Osteocyte (in vitro differentiated cells): ENCODE data around the gene SPSB1. TPM values are rescaled to one million over a fixed set of nuclear protein-coding genes. Genes with fewer than 3 reads are reported as not detected.
"Not testable (repeated sequence)": the region's sequence is repeated elsewhere in the genome, so short reads cannot be mapped to it uniquely, and the experiment has no call there.

Experiments used
- DNase-seq: peaks from one replicate; pipeline ENCODE4 v3.0.0; 2021; ENCODE audit warnings: mixed read lengths; ENCODE audit not compliant: unreplicated experiment; ENCODE audit errors: extremely low spot score
- H3K27ac Mint-ChIP-seq: one replicate; pipeline ENCODE4 v1.8.0; 2021; ENCODE audit warnings: mild to moderate bottlenecking, mixed read lengths; ENCODE audit not compliant: unreplicated experiment
- H3K27me3 Mint-ChIP-seq: one replicate; pipeline ENCODE4 v1.8.0; 2021; ENCODE audit warnings: mixed read lengths; ENCODE audit not compliant: unreplicated experiment
- H3K36me3 Mint-ChIP-seq: one replicate; pipeline ENCODE4 v1.8.0; 2021; ENCODE audit warnings: mixed read lengths; ENCODE audit not compliant: unreplicated experiment
- H3K4me1 Mint-ChIP-seq: one replicate; pipeline ENCODE4 v1.8.0; 2021; ENCODE audit warnings: mixed read lengths; ENCODE audit not compliant: unreplicated experiment
- H3K4me3 Mint-ChIP-seq: one replicate; pipeline ENCODE4 v1.8.0; 2021; ENCODE audit warnings: mild to moderate bottlenecking, moderate library complexity, mixed read lengths; ENCODE audit not compliant: unreplicated experiment
- H3K9me3 Mint-ChIP-seq: one replicate; pipeline ENCODE4 v1.8.0; 2021; ENCODE audit warnings: mixed read lengths; ENCODE audit not compliant: unreplicated experiment
- CTCF ChIP-seq: fragments of 200-600 bp; sonication (generic); IDR thresholded peaks from 2 replicates; pipeline ENCODE4 v1.5.0; 2021; ENCODE audit warnings: antibody characterized with exemption, mild to moderate bottlenecking, moderate library complexity
- total RNA-seq: library from RNA; stranded (reverse); gene quantifications from 2 replicates; pipeline ENCODE4 v1.2.1, GENCODE V29; 2021

The SPSB1 gene
- total RNA-seq, 1 donor from 2014 or later = 52.8 TPM

- no peak for DNase-seq
- Mint-ChIP-seq H3K27ac (peak overlapping the region; percentile 80), H3K4me3 (no peak overlapping the region), H3K9me3 (no peaks in the 10 kb centered on the region), H3K27me3 (no peaks in the 10 kb centered on the region), H3K36me3 (no peaks in the 10 kb centered on the region), H3K4me1 (peaks cover 56% of the 10 kb centered on the region)
- no peak for TF ChIP-seq CTCF
Observed at GRCh38 chr1:9384128-9384527, 91.4 kb downstream of the SPSB1 start.

GRCh38 chr1:9384751-9385245 lies 92.1 kb downstream of the SPSB1 start:
- TF ChIP-seq CTCF = no peak
- no peak overlapping the region for H3K4me3 Mint-ChIP-seq
- H3K4me1 Mint-ChIP-seq = peaks cover 60% of the 10 kb centered on the region
- H3K27ac Mint-ChIP-seq = peak overlapping the region; percentile 80
- H3K27me3 Mint-ChIP-seq = no peaks in the 10 kb centered on the region
- H3K36me3 Mint-ChIP-seq = no peaks in the 10 kb centered on the region
- DNase-seq = no peak
- H3K9me3 Mint-ChIP-seq = no peaks in the 10 kb centered on the region

GRCh38 chr1:9385392-9385791 lies 92.7 kb downstream of the SPSB1 start:
- H3K27me3 Mint-ChIP-seq, H3K36me3 Mint-ChIP-seq, H3K9me3 Mint-ChIP-seq, H3K4me3 Mint-ChIP-seq, DNase-seq: not testable (repeated sequence)
- Mint-ChIP-seq H3K27ac (peak overlapping the region; percentile 57), H3K4me1 (peaks cover 61% of the 10 kb centered on the region)

GRCh38 chr1:9385801-9386573 lies 93.3 kb downstream of the SPSB1 start:
- H3K27ac Mint-ChIP-seq = peak overlapping the region; percentile 57
- no peak overlapping the region for H3K4me3 Mint-ChIP-seq
- no peaks in the 10 kb centered on the region for H3K27me3 Mint-ChIP-seq
- DNase-seq = no peak
- no peaks in the 10 kb centered on the region for H3K9me3 Mint-ChIP-seq
- H3K36me3 Mint-ChIP-seq = no peaks in the 10 kb centered on the region
- no peak for TF ChIP-seq CTCF
- peaks cover 59% of the 10 kb centered on the region for H3K4me1 Mint-ChIP-seq

- Mint-ChIP-seq H3K27me3 (no peaks in the 10 kb centered on the region), H3K4me1 (peaks cover 54% of the 10 kb centered on the region), H3K27ac (peak overlapping the region; percentile 73), H3K4me3 (no peak overlapping the region), H3K9me3 (no peaks in the 10 kb centered on the region), H3K36me3 (no peaks in the 10 kb centered on the region)
- no peak for DNase-seq
- no peak for TF ChIP-seq CTCF
Observed at GRCh38 chr1:9388335-9389180, 95.9 kb downstream of the SPSB1 start.
